HAP-1 (cell line): ENCODE data around the gene ERCC6L2.

ENCODE experiments used
- DNase-seq, 2 experiments: peaks; one replicate each; pipeline ENCODE4 v3.0.0-alpha.2; 2016 to 2020; ENCODE audit warnings: low spot score in 2 of 2
- H3K27me3 ChIP-seq: fragments of 250-450 bp; sonication (Bioruptor Pico); 2 replicates; pipeline ENCODE4 v1.5.1; 2020; ENCODE audit warnings: low read depth, mild to moderate bottlenecking, moderate library complexity
- H3K36me3 ChIP-seq: fragments of 250-450 bp; sonication (Bioruptor Pico); replicated peaks from 2 replicates; pipeline ENCODE4 v1.5.1; 2020; ENCODE audit warnings: mild to moderate bottlenecking
- H3K4me1 ChIP-seq: fragments of 250-450 bp; sonication (Bioruptor Pico); 2 replicates; pipeline ENCODE4 v1.5.1; 2020; ENCODE audit warnings: mild to moderate bottlenecking
- H3K4me3 ChIP-seq: fragments of 250-450 bp; sonication (Bioruptor Pico); 2 replicates; pipeline ENCODE4 v1.5.1; 2020; ENCODE audit warnings: mild to moderate bottlenecking, moderate library complexity
- H3K9me3 ChIP-seq: fragments of 250-450 bp; sonication (Bioruptor Pico); 2 replicates; pipeline ENCODE4 v1.5.1; 2020; ENCODE audit warnings: mild to moderate bottlenecking, moderate library complexity
- in situ Hi-C: fragments of 300-500 bp; cut with MboI; formaldehyde crosslinking; loops from 3 replicates; pipeline ENCODE4 v1.14.3; 2020; ENCODE audit warnings: low sequenced_read_pairs, inconsistent platforms, mixed read lengths

ERCC6L2 gene

DNA sequence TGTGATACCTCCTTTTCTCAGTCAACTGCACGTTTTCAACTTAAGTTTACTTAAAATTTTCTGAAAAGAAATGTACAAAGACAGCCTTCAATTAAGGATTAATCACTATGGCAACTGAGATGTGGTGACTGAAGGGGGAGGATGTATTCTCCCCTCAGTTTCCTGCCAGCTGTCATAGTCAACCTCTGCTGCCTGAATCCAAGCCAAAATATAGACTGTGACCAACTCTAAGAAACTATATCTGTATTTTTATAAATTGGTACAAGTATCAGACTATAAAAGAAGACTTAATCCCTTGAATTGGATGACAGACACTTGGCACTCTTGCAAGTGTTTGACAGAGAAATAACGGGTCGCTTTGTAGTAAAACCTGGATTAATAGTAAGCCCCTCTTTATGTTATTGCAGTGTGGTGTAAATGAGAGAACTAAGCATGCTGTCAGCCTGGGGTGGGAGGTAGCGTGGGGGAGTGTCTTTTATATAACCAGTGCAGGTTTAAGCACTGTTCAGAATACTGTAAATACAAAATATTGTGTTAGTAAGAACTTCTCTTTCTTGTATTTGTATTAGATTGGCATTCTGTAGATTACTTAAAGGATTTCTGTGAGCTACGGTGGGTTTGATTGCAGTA, 106.4 kb downstream of the ERCC6L2 start:
- Histone ChIP-seq H3K4me1 (peaks cover 19% of the 10 kb centered on the region), H3K9me3 (no peaks in the 10 kb centered on the region), H3K36me3 (peaks cover 7% of the 10 kb centered on the region), H3K4me3 (no peak overlapping the region), H3K27me3 (no peaks in the 10 kb centered on the region)
- DNase-seq = peak; percentile 70 to 93
- in situ Hi-C loops = no loop called here

DNA sequence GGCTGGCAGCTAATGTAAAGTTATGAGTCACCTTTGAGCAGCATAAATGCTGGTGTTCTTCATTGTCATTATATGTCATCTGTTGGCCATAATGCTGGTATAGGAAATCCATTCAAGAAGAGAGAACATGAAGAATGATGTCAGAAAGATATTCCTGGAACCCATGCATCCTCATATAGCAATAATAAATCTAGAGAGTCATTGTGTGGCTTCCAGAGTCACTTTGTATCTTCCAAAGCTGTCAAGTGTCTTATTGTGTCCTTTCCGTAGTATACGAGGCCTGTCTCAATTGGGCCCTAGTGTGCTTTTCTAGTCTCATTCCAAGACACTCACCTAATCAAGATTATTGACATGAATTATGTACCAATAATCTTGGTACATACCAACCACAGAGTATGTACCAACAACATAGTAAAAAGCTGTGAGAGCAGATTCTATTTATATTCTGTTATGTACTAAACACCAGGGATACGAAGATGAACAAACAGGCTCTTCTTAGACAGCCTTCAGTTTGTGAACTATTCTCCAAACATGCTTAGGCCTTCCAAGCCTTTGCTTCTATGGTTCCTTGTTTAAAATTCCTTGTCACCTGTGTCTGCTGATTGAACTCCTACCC, 110.1 kb downstream of the ERCC6L2 start:
- DNase-seq = no peak
- in situ Hi-C loops = no loop called here
- Histone ChIP-seq H3K27me3 (no peaks in the 10 kb centered on the region), H3K4me3 (no peak overlapping the region), H3K9me3 (no peaks in the 10 kb centered on the region), H3K36me3 (0 out of 2 replicates have a peak, but pooled peaks cover 3% of the 10 kb centered on the region), H3K4me1 (peaks cover 18% of the 10 kb centered on the region)

DNA sequence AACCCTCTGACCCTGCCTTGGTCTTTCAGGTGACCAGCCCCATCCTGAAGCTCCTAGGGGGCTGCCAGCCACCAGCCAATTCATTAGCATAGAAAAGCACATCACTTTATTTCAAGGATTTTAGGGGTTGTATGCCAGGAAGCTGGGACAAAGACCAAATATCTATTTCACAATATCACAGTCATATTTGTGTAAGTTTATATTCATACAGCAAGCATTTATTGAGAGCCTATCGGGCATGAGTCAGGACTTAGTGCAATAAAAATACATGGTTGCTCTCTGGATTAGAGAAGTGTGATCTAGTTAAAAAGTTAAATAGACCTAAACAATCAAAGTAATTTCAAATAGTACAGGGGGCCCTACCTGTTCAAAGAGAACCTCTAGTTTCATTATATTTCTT, 113.8 kb downstream of the ERCC6L2 start:
- Histone ChIP-seq H3K36me3 (0 out of 2 replicates have a peak, but pooled peaks cover 3% of the 10 kb centered on the region), H3K9me3 (no peaks in the 10 kb centered on the region), H3K4me1 (peaks cover 8% of the 10 kb centered on the region), H3K27me3 (no peaks in the 10 kb centered on the region), H3K4me3 (no peak overlapping the region)
- no peak for DNase-seq
- in situ Hi-C loops = no loop called here

DNA sequence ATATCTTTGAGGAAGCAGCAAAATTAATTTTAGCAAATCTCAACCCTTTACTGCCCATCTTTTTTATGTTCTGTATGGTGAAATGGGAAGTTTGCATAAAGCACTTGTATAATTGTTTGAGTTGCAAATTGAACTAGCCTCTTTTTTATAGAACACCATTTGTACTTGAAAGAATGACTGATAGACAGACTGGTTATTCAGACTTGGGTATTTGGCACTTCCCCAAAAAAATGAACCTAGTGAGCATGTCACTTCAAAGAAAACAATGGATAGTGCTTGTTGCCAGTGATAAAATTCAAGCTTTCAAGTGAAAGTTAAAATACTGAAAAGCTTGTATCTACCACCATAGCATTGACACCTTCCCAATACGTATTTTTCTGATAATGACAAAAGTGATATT, 115.8 kb downstream of the ERCC6L2 start:
- Histone ChIP-seq H3K9me3 (no peaks in the 10 kb centered on the region), H3K36me3 (no peaks in the 10 kb centered on the region; the same call in 1 of the 2 replicates), H3K4me1 (peaks cover 8% of the 10 kb centered on the region), H3K4me3 (no peak overlapping the region), H3K27me3 (no peaks in the 10 kb centered on the region)
- in situ Hi-C loops = no loop called here
- peak; percentile 31 to 84 for DNase-seq

DNA sequence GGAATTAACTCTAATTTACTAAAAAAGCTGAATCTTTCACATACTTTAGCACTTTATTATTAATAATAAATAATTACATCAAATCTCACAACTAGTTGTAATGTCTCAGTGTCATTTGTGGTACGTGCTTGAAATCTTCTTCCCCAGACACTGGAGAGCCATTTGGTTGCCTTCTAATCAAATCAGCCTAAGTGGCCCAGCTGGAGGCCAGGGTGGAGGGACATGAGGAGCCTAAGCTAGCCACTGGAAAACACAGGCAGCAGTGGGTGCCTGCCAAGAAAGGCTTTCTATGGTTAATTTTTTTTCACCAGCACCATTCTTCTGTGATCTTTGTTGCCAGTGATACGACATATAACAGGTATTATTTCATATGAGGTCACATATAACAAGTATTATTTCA, 117.0 kb downstream of the ERCC6L2 start:
- in situ Hi-C loops = no loop called here
- H3K36me3 ChIP-seq = peaks cover 3% of the 10 kb centered on the region; the same call in 1 of the 2 replicates
- peaks cover 8% of the 10 kb centered on the region for H3K4me1 ChIP-seq
- no peak for DNase-seq
- H3K9me3 ChIP-seq = no peaks in the 10 kb centered on the region
- no peak overlapping the region for H3K4me3 ChIP-seq
- no peaks in the 10 kb centered on the region for H3K27me3 ChIP-seq

DNA sequence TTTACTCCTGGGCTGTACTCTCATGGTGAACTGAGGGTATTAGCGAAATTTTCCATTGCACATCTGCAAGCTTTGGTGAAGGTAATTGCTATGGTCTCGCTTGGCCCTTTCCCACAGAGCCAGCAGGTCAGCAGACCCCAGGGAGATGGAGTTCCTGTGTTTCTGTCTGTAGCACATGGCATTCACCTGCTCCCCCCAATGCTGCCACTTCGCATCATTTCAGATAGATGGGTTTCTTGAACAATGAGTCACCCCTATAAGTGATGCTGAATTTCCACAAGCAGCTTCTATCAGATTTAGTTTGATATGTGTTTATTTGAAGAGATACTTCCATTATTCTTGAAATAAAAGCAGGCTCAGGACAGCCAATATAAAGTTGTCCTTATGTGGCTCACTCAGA, 117.8 kb downstream of the ERCC6L2 start:
- peaks cover 8% of the 10 kb centered on the region for H3K4me1 ChIP-seq
- DNase-seq = no peak
- H3K36me3 ChIP-seq = peaks cover 4% of the 10 kb centered on the region; the same call in 1 of the 2 replicates
- in situ Hi-C loops = no loop called here
- H3K27me3 ChIP-seq = no peaks in the 10 kb centered on the region
- no peaks in the 10 kb centered on the region for H3K9me3 ChIP-seq
- H3K4me3 ChIP-seq = no peak overlapping the region

DNA sequence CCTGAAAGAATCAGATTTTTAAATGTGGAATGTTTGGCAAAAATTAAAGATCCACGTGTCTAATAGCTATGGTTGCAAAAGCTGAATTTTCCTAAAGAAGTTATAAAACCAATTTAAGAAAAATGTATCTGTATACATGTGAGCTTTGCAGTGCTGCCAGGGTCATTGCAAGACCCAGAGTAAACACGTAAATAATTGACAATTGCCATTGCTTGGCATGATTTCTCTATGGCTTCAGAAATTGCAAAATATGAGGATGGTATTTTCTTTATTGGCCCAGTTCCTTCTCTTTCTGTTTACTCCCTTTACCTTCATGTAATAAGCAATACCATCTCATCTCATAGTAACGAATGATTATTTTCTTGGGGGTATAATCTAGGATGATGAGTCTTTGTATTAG, 123.9 kb downstream of the ERCC6L2 start:
- DNase-seq = no peak
- Histone ChIP-seq H3K9me3 (no peaks in the 10 kb centered on the region), H3K36me3 (peaks cover 4% of the 10 kb centered on the region; the same call in 1 of the 2 replicates), H3K27me3 (no peaks in the 10 kb centered on the region), H3K4me1 (no peaks in the 10 kb centered on the region), H3K4me3 (no peak overlapping the region)
- in situ Hi-C loops = no loop called here

DNA sequence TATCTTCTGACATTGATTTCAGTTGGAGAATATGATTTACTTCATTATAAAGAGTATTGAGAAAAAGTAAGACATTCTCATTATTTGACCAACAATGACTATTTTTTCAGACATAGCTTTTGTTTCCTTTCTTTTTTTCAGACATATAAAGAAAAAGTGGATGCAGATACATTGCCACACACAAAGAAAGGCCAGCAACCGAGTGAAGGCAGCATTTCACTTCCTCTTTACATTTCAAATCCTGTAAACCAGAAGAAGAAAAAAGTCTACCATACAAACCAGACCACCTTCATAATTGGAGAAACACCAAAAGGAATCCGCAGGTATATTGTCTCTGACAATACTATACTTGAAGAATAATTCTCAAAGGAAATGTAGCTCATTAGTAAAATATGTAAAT, 128.9 kb downstream of the ERCC6L2 start:
- Histone ChIP-seq H3K4me3 (no peak overlapping the region), H3K4me1 (no peaks in the 10 kb centered on the region), H3K36me3 (no peaks in the 10 kb centered on the region; the same call in 1 of the 2 replicates), H3K27me3 (no peaks in the 10 kb centered on the region), H3K9me3 (no peaks in the 10 kb centered on the region)
- in situ Hi-C loops = no loop called here
- DNase-seq = no peak

DNA sequence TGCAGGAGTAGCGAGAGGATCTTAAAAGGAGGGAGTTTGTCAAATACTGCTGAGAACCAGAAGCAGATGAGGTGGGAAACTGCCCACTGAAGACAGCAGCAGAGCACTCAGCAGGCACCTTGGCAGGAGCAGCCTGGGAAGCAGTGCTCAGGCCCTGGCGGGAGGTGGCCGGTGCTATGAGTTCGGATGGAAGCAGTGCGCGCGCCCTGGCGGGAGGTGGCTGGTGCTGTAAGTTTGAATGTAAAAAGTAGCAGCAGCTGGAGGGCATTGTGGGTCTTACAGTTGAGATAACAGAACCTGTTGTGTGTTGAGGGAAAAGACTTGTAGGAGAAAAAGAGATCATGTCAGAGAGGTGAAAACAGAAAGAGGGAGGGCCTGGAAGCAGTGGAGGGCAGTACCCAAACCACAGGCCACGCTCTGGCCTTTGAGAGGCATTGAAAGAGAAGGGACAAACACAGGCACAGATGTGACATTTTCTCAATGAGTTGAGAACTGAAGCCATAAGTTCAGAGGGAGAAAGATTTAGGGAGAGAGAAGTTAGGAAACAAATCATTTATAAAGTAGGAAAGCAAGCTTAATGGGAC, 130.9 kb downstream of the ERCC6L2 start:
- Histone ChIP-seq H3K9me3 (no peaks in the 10 kb centered on the region), H3K36me3 (no peaks in the 10 kb centered on the region; the same call in 1 of the 2 replicates), H3K27me3 (no peaks in the 10 kb centered on the region), H3K4me3 (no peak overlapping the region), H3K4me1 (no peaks in the 10 kb centered on the region)
- DNase-seq = no peak
- in situ Hi-C loops = no loop called here

DNA sequence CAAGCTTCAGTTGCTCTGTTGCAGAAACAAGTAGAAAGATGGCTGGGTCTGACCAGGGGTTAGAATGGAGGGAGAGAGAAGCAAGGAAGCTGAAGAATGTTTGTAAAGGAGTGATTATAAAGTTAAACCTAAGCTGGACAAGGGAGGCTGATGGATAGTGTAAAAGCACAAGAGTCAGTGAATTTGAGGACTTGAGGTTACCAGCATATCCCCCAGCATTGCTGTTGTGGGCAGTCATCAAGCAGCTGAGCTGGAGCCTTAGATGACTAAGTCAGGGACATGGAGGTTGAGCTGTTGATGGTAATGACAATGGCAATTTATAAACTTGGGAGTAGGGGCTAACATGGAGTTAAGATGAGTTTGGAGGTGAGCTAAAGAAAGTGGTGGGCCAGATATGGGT, 131.5 kb downstream of the ERCC6L2 start:
- no peak for DNase-seq
- Histone ChIP-seq H3K4me1 (no peaks in the 10 kb centered on the region), H3K36me3 (no peaks in the 10 kb centered on the region; the same call in 1 of the 2 replicates), H3K9me3 (no peaks in the 10 kb centered on the region), H3K4me3 (no peak overlapping the region), H3K27me3 (no peaks in the 10 kb centered on the region)
- in situ Hi-C loops = no loop called here

DNA sequence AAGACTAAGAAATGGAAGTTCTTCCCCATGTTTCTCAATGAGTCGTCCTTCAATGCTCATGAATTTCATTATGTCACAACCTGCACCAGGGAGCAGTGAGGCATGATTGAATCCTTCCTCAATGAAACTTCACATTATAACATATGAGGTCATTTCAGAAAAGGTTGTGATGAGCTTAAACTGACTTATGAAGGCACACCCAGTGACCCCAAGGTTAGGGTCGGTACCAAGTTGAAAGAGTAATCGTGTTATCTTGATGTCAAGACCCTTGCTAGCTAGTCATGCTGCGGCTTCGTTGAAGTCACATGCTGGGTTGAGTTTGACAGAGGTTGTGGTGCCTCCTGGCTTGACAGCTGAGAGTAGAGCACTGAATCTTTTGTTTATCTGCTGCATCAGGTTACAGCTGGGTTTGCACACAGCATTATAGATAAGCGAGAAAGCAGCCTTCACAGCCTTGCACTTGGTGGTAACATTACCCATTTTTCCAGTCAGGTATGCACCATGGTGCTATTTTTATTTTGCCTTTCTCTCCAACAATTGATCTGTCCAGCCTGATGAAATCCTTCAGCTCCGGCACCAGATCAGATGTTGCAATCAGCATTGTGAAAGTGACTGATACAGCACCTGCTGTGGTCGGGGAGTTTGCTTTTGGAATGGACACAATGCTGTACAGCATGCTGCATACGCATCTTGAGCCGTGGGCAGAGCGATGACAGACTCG, 133.2 kb downstream of the ERCC6L2 start:
- Histone ChIP-seq H3K4me1 (no peaks in the 10 kb centered on the region), H3K27me3 (no peaks in the 10 kb centered on the region), H3K36me3 (no peaks in the 10 kb centered on the region; the same call in 1 of the 2 replicates), H3K9me3 (no peaks in the 10 kb centered on the region), H3K4me3 (no peak overlapping the region)
- in situ Hi-C loops = no loop called here
- no peak for DNase-seq

DNA sequence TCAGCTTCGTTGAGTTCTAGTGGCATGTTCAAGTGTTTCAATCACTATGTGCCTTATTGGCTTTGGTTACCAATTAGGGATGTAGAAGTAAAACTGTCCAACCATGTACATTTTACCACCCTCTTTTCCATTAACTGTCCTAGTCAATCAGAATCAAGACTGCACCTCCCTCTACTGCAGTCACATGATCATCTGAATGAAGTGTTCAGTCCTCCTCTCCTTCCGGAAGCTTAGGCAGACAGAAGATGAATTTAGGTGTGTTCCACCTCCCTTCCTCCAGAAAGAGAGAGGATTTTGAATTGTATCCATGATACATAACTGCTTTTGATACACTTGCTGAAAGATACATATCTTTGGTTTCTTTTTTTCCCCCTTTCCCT, 133.7 kb downstream of the ERCC6L2 start:
- no peaks in the 10 kb centered on the region; the same call in 1 of the 2 replicates for H3K36me3 ChIP-seq
- no peak for DNase-seq
- in situ Hi-C loops = no loop called here
- H3K4me3 ChIP-seq = no peak overlapping the region
- H3K27me3 ChIP-seq = no peaks in the 10 kb centered on the region
- no peaks in the 10 kb centered on the region for H3K4me1 ChIP-seq
- H3K9me3 ChIP-seq = no peaks in the 10 kb centered on the region

DNA sequence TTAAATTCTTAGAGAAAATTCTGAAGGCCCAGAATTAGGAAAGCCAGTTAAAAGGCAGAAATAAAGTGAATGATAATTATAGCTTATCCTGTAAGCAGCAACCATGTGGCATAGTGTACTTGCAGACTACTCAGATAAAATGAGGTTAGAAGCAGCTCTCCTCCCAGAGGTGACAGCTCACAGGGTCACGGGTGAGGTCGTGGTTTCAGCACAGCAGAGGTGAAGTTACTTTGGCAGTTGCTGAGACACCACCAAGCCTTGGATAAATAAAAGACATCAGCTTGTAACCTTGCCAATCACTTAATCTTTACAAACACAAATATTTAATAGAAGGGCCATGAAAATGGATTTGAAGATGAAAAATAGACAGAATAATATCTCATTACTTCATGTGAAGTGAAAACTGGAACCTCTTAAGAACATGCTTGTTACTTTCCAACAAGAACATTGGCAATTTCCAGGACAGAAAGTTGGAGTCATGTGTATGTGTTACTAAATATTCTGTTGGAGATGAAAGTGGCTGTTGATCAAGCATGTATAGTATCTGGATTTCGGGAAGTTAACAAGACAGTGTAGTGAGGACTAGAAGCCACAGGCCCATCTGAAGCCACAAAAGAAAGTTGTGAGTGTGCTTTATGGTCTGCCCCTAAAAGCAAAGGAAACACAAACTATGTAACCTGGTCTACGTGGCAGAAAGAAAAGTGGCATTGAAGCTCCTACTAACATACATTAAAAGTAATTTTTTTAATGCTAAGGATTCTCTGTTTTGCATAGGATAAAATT, 134.4 kb downstream of the ERCC6L2 start:
- no peaks in the 10 kb centered on the region for H3K4me1 ChIP-seq

More for the DNA sequence above, 134.4 kb downstream of the ERCC6L2 start:
- no peaks in the 10 kb centered on the region for H3K27me3 ChIP-seq
- H3K36me3 ChIP-seq = no peaks in the 10 kb centered on the region; the same call in 1 of the 2 replicates
- in situ Hi-C loops = no loop called here
- no peak overlapping the region for H3K4me3 ChIP-seq
- no peak for DNase-seq
- H3K9me3 ChIP-seq = no peaks in the 10 kb centered on the region
